Activated T-cell treated with anti-CD3 and anti-CD28 coated beads, Interleukin-2, amount 50 U/mL, for 48 hours (primary cell): ENCODE data around the gene ARL2BP.
"Not testable (repeated sequence)": the region's sequence is repeated elsewhere in the genome, so short reads cannot be mapped to it uniquely, and the experiment has no call there.

Experiments
- DNase-seq, 2 experiments: peaks; one replicate each; pipeline ENCODE4 v3.0.0-alpha.2; 2020

The ARL2BP gene

DNA sequence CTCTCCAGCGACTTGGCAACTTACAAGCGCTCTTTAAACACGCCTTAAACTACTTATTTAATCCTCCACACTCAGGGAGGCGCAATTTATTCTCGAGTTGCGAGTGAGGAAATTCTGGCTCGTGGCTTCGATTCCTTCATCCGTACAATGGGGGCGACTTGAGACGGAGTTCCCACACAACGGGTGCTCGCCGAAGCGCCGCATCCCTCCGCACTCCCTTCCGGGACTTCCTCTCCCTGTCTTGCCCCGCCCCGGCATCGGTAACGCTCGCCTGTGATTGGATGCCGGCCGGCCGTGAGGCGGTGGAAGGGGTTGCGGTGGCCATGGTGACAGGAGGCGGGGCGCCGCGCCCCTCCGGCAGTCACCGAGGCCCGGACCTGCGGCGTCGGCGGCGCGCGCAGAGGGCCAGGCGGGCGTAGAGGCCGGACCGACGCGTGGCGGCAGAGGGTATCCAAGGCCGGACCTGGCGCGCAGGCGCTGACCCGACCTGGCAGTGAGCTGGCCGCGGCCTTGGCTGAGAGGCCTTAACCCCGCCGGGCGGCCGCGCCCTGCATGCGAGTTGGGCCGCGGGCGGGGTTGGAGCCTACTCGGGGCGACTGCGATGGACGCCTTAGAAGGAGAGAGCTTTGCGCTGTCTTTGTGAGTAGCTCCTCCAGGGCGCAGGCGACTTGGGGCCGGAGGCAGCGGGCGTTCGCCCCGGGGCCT lies at the start of gene ARL2BP:
Gene ARL2BP (plus strand): TSS at position 493 of the 705 bp plus-strand sequence. CDS start 109 bp downstream, at position 602.
- DNase-seq = peak; percentile 98

DNA sequence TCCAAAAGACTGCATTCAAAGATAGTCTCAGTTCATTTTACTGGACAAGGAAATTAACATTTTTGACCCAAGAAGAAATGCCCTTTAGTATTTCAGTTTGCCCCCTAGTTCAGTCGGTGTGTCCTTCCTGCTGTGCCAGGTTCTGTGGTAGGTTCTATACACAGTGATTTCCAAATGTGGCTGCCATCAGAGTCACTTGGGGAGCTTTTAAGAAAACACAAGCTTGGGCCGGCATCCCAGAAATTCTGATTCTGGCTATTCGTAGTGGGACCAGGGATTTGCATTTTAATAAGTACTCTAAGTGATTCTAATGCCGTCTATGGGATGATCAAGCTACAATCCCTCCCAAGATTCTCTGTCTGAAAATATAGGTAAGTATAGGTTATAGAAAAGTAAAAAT lies 48.8 kb upstream of the ARL2BP start:
- no peak for DNase-seq

DNA sequence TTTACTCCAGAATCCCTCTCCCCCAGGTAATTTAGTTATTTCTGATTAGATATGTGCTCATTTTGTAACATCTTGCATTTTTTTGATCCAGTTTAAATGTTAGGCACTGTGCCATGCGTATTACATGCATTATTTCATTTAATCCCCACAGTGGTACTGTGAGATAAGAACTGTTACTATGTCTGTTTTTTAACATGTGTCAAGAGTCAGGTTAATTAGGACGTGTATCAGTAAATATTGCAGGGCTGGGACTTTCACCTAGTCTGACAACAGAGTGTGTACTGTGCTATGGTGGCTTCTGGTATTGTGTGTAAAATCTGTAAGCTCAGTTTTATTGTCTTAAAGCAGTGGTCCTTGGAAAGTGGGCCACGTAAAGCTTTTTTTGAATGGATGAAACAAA lies 48.3 kb upstream of the ARL2BP start:
- DNase-seq = no peak

DNA sequence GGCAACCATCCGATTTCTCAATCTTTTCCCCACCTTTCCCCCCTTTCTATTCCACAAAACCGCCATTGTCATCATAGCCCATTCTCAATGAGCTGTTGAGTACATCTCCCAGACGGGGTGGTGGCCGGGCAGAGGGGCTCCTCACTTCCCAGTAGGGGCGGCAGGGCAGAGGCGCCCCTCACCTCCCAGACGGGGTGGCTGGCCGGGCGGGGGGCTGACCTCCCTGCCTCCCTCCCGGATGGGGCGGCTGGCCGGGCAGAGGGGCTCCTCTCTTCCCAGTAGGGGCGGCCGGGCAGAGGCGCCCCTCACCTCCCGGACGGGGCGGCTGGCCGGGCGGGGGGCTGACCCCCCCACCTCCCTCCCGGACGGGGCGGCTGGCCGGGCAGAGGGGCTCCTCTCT lies 44.7 kb upstream of the ARL2BP start:
- DNase-seq = not testable (repeated sequence)

DNA sequence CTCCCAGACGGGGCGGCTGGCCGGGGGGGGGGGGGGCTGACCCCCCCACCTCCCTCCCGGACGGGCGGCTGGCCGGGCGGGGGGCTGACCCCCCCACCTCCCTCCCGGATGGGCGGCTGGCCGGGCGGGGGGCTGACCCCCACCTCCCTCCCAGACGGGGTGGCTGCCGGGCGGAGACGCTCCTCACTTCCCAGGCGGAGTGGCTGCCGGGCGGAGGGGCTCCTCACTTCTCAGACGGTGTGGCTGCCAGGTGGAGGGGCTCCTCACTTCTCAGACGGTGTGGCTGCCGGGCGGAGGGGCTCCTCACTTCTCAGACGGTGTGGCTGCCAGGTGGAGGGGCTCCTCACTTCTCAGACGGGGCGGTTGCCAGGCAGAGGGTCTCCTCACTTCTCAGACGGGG lies 44.1 kb upstream of the ARL2BP start:
- DNase-seq = not testable (repeated sequence)

DNA sequence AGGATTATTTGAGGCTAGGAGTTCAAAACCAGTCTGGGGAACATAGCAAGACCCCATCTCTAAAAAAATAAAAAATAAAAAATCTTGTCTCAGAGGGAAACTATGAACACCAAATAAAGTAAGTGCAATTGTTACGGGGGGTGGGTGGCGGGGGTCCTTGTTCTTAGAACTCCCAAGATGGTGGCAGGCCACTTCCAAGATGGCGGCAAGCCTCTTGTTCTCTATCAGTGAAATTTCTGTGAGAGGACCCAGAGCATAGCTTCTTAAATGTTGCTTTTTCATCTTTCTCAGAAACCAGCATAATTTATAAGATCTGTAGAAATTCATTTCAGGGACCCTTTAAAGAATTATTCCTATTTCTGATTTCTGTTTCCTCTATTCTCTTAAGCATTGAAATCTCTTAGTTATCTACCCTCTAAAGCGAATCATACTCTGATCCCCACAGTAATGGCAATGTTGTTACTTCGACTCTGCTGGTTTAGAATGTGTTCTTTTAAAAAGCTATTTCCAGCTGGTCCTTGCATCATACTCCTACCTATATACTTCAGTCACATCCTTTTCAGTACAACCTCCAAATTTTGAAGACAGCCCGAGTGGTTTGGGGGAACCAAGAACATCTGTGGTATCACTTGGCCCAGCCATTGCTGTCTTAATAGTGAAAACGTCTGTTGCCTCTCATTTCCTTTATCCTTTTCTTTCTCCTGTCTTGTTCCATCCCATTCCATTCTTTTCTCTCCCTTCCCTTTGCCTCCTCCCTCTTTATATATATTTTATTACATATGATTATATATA lies 42.8 kb upstream of the ARL2BP start:
- no peak for DNase-seq

DNA sequence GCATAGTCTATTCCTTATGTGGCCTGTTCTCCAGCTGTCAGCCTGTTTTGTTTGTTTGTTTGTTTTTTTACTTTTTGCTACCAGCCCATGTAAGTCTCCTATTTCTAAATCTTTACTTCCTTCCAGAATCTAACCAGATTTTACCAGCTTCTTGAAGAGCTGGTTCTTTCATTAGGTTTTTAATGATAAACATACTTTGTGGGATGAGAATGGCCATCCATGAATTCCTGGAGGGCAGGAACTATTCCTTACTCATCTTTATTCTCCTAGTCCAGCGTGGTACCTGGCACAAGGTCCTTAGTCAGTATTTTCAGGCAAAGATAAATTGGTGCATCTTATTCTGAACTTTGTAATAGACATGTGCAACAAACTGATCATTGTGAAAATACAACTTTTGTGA lies 41.6 kb upstream of the ARL2BP start:
- DNase-seq = no peak

DNA sequence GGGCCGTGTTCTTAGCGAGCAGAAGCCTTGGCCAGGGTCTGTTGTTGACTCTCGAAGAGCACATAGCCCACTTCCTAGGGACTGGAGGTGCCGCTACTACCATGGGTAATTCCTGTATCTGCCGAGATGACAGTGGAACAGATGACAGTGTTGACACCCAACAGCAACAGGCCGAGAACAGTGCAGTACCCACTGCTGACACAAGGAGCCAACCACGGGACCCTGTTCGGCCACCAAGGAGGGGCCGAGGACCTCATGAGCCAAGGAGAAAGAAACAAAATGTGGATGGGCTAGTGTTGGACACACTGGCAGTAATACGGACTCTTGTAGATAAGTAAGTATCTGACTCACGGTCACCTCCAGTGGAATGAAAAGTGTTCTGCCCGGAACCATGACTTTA lies 40.4 kb upstream of the ARL2BP start:
- no peak for DNase-seq

DNA sequence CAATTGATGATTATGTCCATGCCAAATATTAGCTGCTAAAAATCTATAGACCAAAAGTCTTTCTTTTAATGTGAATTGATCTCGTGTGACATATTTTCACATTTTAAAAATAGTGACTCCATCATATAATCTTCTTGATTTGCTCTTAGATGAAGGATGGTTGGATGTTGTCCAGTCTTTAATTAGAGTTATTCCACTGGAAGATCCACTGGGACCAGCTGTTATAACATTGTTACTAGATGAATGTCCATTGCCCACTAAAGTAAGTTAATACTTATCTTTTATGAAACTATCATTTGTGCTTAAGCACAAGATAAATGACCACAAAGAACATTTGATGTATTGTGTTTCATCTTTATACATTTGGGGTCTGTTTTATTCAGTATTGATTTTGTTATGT lies 36.1 kb upstream of the ARL2BP start:
- no peak for DNase-seq

DNA sequence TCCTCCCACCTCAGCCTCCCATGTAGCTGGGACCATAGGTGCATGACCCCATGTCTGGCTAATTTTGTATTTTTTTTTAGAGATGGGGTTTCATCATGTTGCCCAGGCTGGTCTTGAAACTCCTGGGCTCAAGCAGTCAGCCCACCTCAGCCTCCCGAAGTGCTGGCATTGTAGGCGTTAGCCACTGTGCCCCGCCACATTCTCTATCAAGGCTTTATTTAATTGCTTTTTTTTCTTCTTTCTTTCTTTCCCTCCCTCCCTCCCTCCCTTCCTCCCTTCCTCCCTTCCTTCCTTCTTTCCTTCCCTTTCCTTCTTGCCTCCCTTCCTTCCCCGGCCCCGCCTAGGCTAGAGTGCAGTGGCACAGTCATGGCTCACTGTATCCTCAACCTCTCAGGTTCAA lies 35.3 kb upstream of the ARL2BP start:
- DNase-seq = no peak

DNA sequence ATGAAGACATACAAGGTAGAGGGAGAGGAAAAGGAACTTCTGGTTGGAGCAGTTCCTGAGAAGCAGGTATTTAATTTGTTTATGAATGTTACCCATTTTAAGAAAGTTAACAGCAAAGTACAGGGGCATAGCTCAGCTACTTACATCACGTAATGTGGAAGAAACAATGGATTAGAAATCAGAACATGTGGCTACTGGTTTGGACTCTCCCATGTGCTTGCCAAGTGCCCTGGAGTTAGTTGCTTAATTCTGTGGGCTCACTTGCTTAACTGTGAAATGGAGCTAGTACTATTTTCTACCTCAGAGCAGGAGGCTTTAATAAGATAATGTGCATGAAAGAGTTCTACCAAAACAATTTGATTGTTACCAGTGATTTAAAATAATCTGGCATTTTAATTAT lies 31.6 kb upstream of the ARL2BP start:
- no peak for DNase-seq

DNA sequence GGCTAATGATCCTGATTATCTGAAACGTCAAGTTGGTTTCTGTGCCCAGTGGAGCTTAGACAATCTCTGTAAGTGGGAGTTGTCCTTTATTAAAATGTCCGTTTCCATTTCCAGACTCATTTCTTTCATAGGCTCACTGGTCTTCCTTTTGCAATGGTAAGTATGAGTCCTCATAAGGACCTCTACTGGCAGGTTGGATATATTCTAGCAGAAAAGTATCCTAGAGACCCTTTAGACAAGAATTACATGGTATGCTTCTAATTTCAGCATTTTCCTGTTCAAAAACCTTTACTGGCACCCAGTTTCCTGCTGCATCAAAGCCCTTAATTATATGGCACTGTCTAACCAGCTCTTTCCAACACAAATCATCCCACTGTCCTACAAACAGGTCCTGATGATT lies 28.1 kb upstream of the ARL2BP start:
- no peak for DNase-seq

DNA sequence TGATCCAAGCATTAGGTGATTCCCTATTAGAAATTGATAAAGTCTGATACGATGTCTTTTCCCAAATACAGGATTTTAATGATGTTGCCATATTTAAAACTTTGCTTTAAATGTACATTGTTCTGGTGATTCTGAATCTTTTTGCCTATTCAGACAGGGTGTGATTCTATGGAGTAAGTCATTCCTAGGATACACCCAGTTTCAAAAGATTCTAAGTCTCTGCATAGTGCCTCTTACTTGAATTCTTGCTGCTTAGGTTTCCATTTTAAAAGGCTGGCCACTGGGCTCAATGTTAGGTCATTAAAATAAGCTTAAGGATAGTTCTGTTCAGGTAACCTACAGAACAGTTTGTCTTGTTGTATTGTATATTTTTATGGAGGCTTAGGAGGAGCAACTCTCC lies 22.0 kb upstream of the ARL2BP start:
- DNase-seq = no peak

DNA sequence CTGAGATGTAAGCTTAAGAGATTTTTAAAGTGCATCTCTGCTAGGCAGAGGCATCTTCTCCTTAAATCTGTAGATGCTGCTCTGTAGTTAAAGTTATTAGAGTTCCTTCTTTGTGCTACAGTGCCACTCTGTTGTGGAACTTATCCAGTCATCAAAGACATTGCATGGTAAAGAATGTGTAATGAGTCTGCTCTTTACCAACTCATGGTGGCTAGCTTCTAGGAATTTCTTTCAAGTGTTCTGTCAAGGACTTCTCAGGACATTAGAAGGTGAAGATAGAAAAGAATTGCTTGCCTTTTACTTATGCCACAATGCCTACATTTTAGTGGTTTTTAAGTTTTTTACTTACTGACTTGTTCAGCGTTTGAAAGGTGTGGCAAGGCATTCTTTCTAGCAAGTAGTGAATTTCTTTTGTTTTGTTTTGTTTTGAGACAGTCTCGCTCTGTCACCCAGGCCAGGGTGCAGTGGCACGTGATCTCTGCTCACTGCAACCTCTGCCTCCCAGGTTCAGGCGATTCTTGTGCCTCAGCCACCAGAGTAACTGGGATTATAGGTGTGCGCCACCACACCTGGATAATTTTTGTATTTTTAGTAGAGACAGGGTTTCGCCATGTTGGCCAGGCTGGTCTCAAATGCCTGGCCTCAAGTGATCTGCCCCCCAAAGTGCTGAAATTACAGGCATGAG lies 20.3 kb upstream of the ARL2BP start:
- DNase-seq = no peak

DNA sequence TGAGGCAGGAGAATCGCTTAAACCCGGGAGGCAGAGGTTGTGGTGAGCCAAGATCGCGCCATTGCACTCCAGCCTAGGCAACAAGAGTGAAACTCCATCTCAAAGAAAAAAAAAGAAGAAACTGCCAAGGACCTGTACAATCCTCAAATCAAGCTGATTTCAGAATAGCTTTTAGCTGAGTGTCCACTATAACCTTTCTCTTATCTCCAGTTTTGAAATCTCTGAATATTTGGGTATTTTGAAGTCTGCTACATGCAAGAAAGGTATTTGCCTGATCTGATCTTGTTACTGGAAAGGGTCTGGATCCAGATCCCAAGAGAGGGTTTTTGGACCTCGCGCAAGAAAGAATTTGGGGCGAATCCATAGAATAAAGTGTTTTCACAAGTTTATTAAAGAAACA lies 19.1 kb upstream of the ARL2BP start:
- DNase-seq = no peak

DNA sequence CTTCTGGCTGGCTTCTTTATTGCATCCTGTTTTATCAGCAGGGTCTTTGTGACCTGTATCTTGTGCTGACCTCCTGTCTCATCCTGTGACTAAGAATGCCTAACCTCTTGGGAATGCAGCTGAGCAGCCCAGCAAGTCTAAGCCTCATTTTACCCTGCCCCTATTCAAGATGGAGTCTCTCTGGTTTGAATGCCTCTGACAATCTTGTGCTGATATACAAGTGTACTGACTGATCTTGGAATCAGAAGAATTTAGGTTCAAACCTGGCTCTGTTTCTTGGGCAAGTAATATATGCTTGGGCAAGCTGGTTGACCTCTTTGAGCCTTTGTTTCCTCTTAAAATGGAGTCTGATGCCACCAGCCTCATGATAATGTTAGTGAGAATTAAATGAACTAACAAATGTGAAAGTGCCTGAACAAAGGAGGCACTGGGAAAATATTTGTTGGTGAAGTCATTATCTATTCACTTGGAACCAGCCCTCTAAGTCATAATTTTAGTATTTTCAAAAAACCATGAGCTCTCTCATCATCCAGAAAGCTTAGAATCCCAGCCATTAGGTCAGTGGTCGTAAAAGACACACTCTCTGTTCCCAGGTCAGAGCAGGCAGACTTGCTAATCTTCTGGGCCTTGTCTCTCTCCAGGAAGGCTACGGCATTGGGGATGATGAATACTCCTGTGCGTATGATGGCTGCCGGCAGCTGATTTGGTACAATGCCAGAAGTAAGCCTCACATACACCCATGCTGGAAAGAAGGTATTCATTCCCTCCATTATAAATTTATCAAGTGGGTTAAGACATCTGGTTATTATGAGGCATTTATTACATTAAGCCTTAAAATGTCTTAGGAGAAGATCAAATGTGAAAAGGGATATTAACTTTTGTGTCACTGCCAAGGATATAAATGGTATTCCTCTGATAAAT lies 18.1 kb upstream of the ARL2BP start:
- DNase-seq = no peak

DNA sequence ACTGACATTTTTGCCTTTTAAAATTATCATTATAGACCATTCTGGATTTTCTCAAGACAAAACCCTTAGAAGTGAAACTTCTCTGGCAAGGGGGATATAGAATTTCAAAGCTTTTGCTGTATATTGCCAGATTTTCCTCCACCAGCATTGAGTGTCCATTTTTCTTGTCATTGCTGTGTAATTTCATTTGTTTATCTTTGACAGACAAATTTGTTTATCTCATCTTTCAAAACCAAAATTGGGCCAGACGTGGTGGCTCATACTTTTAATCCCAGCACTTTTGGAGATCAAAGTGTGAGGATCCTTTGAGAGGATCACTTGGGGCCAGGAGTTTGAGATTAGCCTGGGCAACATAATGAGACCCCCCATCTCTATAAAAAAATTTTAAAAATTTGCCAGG lies 16.0 kb upstream of the ARL2BP start:
- DNase-seq = no peak

DNA sequence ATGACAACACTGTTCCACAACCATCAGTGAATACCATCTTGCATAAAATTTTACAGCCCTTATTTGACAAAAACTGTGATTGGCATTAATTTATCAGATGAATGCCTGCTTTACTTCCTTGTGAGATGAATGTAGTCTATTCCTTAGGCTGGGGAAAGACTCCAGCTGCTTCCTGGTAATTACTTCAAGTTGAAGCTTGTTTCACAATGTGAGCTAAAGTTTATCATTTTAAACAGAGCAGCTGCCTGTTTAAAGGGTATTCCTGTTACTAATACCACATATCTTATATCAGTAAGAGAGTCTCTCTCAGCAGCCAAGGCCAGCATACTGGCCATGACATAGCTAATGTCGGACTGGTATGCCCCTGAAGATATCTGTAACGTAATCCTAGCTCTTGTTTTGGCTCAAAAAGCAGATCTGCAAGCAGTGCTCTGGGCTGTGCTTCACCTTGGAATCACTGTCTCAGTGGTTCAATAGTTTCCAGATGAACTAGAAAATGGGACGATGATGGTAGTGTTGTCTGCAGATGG lies 13.2 kb upstream of the ARL2BP start:
- DNase-seq = no peak

DNA sequence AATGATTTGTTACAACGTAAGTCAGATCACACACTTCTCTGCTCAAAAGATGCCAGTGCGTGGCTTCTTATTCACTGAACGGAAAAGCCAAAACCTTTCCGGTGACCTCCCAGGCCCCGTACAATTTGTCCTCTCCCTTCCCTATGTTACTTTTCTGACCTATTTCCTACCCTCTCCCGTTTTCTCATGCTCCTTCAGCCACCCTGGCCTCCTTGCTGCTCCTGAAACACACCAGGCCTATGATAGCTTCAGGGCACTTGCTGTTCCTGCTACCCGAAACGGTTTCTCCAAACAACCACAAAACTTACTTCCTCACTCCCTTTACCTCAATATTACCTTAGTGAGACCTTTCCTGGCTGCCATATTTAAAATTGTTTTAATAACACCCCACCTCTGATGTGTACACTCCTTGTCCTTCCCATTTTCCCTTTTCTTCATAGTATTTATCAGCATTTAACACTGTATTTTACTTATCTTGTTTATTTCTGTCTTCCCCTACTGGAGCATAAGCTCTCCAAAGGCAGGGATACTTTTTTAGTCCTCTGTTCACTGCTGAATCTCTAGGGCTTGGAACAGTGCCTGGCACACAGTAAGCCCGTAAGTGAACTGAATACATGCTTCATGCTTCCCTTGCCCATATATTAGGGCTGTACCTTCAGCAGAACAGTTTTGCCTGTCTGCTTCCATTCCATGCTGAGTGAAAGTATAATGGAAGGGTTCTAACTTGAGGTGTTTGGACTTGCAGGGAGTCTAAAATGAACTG lies 10.9 kb upstream of the ARL2BP start:
- no peak for DNase-seq

DNA sequence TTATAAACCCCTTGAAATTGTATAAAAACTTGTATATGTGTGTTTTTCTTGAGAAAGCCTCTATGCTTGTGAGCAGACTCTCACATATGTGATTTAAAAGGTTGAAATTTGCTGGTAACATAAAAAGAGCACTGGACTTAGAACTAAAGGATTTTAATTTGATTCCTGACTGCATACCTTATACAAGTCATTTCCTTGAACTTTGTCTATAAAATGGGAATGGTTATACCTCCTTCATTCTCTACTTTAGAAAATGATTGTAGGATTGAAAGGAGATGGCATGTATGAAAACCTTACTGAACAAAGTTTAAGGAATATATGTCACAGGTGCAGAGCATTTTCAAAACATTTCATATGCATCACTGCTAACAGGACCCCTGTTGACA lies 10.4 kb upstream of the ARL2BP start:
- no peak for DNase-seq

DNA sequence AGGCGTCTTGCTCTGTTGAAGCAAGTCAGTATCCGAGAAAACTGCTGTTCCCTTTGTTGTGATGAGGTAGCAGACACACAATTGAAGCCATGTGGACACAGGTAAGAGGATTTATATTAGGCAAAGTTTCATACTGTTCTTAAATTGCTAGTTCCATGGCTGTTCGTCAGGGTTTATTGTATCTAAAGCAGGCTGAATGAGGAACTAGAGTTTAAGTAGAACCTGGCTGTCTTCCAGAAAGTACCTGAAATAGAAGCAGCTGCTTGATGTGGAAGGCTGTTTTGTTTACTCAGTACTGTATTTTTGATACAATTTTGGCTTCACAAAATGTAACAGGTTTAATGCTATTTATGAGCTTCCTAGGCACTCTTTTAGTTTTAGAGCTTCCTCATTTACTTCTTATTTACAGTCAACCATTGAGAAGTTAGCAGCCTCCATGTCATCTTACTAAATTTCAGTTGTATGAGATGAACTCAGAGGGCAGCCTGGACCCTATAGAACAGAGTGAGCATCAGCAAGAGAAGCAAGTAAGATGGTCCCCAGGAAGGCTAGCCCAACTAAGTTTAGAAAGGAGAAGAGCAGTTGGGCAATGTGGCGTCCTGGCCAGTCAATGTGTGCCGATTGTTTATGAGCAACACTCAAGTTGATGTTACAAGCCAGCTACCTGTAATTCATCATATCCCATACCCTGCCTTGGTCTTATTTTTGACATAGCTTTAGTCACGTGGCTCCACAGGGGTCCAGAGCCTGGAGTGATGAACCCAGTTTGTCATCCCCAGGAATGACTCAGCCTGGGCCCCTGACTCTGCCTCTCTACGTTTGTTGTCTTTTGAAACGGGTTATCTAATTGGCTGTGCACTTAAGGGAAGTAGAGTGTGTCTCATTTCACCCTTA lies 9.7 kb upstream of the ARL2BP start:
- DNase-seq = peak; percentile 57 to 66
